Thoracic aorta (tissue), 2 donors: ENCODE results near the gene MEIS2. TPM values are rescaled to one million over a fixed set of nuclear protein-coding genes. Genes with fewer than 3 reads are reported as not detected.

Experiments used
- ATAC-seq: fragments of 150-250 bp; one replicate; pipeline ENCODE4 v1.8.0; 2017; ENCODE audit warnings: low read depth; ENCODE audit not compliant: insufficient number of reproducible peaks, low FRiP score
- DNase-seq: peaks from one replicate; pipeline ENCODE4 v3.0.0-alpha.2; 2020; ENCODE audit warnings: low spot score
- H3K27ac ChIP-seq, 2 donors: fragments of 200-600 bp; sonication (generic); 1 replicate in 1 of 2; 2 replicates in 1 of 2; pipeline ENCODE4 v1.5.1; 2016; ENCODE audit warnings: mild to moderate bottlenecking in 2 of 2, moderate library complexity in 2 of 2
- H3K27me3 ChIP-seq: fragments of 200-600 bp; sonication (generic); replicated peaks from 2 replicates; pipeline ENCODE4 v1.6.0; 2016; ENCODE audit warnings: mild to moderate bottlenecking; ENCODE audit not compliant: insufficient read depth
- H3K36me3 ChIP-seq: fragments of 200-600 bp; sonication (generic); one replicate; pipeline ENCODE4 v1.5.1; 2016
- H3K4me1 ChIP-seq, 2 donors: fragments of 200-600 bp; sonication (generic); 1 replicate in 1 of 2; 2 replicates in 1 of 2; pipeline versions ENCODE4 v1.5.1 to v1.6.0; 2016; ENCODE audit warnings: low read depth in 2 of 2, mild to moderate bottlenecking in 1 of 2; ENCODE audit not compliant: control insufficient read depth in 1 of 2
- H3K4me3 ChIP-seq: fragments of 200-600 bp; sonication (generic); 2 replicates; pipeline ENCODE4 v1.5.1; 2016; ENCODE audit warnings: mild to moderate bottlenecking
- H3K9me3 ChIP-seq: fragments of 200-600 bp; sonication (generic); 2 replicates; pipeline ENCODE4 v1.5.1; 2016
- CTCF ChIP-seq: fragments of 200-600 bp; sonication (generic); IDR thresholded peaks from one replicate; pipeline ENCODE4 v1.5.1; 2019; ENCODE audit warnings: antibody characterized with exemption
- total RNA-seq, 2 donors: library from RNA; depleted of rRNA; stranded (reverse); fragments of >200 nt; gene quantifications; one replicate each; pipeline versions ENCODE4 v1.1.0 to v1.2.3, GENCODE V29; 2016

Gene MEIS2
- total RNA-seq, 2 donors from 2014 or later, result 46.4 to 57.2 TPM

GRCh38 chr15:37090543-37091175 lies 9.7 kb downstream of the MEIS2 start:
- TF ChIP-seq CTCF, result no peak
- Histone ChIP-seq H3K36me3 (no peaks in the 10 kb centered on the region), H3K27me3 (no peaks in the 10 kb centered on the region), H3K4me3 (no peak overlapping the region), H3K9me3 (no peaks in the 10 kb centered on the region), H3K4me1 (peaks cover 26 to 49% of the 10 kb centered on the region in 2 donors), H3K27ac (no peak overlapping the region)
- ATAC-seq (no peak), DNase-seq (no peak)

DNA sequence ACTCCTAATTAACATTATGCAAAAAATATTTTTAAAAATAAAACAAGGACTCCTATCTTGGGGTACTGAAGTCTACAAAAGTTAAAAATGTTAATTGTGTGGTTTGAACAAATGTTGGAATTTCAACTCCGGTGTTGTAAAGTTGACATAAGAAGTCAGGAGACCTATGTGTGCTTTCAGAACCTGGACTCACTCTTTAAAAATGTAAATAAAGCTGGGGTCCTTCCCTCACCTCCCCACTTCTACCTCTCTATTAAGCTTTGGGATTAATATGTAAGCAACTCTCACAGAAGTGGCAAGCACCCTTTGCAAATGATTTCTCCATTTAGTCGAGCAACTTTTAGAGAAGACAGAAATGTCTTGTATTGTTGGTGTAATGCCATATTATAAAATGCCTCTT lies 11.9 kb downstream of the MEIS2 start:
- ATAC-seq (no peak), DNase-seq (no peak)
- Histone ChIP-seq H3K27me3 (no peaks in the 10 kb centered on the region), H3K4me3 (no peak overlapping the region), H3K27ac (no peak overlapping the region), H3K36me3 (peaks cover 3% of the 10 kb centered on the region), H3K9me3 (no peaks in the 10 kb centered on the region), H3K4me1 (peaks cover 28 to 39% of the 10 kb centered on the region in 2 donors)
- TF ChIP-seq CTCF, result no peak

DNA sequence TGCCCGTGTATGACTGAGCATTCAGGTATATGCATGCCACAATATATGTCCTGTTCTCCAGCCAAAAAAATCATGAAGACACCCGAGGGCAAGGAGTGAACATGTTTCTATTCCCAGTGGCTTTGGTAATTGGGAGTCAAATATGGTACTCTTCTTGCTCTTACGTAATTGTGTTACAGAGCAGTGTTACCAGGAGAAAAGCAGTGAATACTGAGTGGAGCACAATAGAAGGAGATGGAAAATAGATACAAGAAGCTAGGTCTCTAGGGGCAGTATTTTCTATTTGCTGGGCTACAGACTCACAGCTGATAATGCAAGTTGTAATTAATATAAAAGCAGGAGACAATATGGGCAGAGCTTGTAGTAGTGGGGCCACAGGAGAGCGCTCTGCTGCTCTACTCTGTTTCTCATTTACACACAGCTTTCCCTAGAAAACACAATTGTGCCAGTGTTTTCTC lies 13.2 kb downstream of the MEIS2 start:
- H3K4me1 ChIP-seq, result peaks cover 25 to 29% of the 10 kb centered on the region in 2 donors
- no peaks in the 10 kb centered on the region for H3K9me3 ChIP-seq
- H3K27ac ChIP-seq, result peak overlapping the region; percentile 8 to 45
- no peak for TF ChIP-seq CTCF
- DNase-seq (no peak), ATAC-seq (no peak)
- H3K4me3 ChIP-seq, result no peak overlapping the region
- peaks cover 8% of the 10 kb centered on the region for H3K36me3 ChIP-seq
- H3K27me3 ChIP-seq, result no peaks in the 10 kb centered on the region

- Histone ChIP-seq H3K36me3 (peaks cover 8% of the 10 kb centered on the region), H3K4me3 (no peak overlapping the region), H3K4me1 (peaks cover 20 to 24% of the 10 kb centered on the region in 2 donors), H3K9me3 (no peaks in the 10 kb centered on the region), H3K27me3 (no peaks in the 10 kb centered on the region), H3K27ac (peak overlapping the region in 1 of 2 donors; percentile 45)
- no peak for DNase-seq
- no peak for TF ChIP-seq CTCF
- no peak for ATAC-seq
Measured at GRCh38 chr15:37086521-37086920, 13.8 kb downstream of the MEIS2 start.

DNA sequence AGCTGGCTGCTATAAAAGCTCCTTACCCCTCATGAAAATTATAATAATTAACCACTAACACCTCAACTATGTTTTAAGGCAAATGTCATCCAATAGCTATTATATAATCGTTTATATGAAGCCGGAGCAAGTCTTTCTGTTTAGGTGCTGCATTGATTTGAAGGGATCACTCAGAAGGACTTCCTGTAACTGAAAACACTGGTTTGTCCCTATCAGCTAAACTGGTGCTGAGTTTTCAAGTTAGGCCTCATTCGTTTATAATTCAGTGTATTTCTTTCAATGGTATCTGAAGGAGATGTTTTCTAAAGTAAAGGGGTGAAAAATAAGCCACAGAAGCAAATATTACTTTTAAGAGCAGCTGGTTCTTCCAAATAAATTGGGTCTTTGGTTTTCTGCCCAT lies 14.2 kb downstream of the MEIS2 start:
- Histone ChIP-seq H3K4me1 (peaks cover 20 to 28% of the 10 kb centered on the region in 2 donors), H3K36me3 (peaks cover 8% of the 10 kb centered on the region), H3K27me3 (no peaks in the 10 kb centered on the region), H3K9me3 (no peaks in the 10 kb centered on the region), H3K27ac (peak overlapping the region in 1 of 2 donors; percentile 45), H3K4me3 (no peak overlapping the region)
- no peak for ATAC-seq
- DNase-seq, result no peak
- TF ChIP-seq CTCF, result no peak
